Stimulated activated CD8-positive, alpha-beta memory T cell treated with anti-CD3 and anti-CD28 coated beads, Interleukin-7, amount 100 ng/mL, for 48 hours (primary cell): Measurements from ENCODE around the gene HIRA.

ENCODE experiments used
- DNase-seq, 2 donors: peaks; one replicate each; pipeline ENCODE4 v3.0.0-alpha.2; 2020; ENCODE audit warnings: low read depth in 1 of 2; ENCODE audit errors: extremely low read depth in 1 of 2

The HIRA gene

GRCh38 chr22:19358703-19359553 lies 72.6 kb downstream of the HIRA start:
- DNase-seq: no peak

- no peak for DNase-seq
Observed at GRCh38 chr22:19358195-19358594, 73.3 kb downstream of the HIRA start.

GRCh38 chr22:19357270-19358105 lies 74.0 kb downstream of the HIRA start:
- DNase-seq: no peak

GRCh38 chr22:19356708-19357269 lies 74.7 kb downstream of the HIRA start:
- DNase-seq: no peak

- no peak for DNase-seq
Observed at GRCh38 chr22:19355413-19356157, 75.9 kb downstream of the HIRA start.

GRCh38 chr22:19354201-19354600 lies 77.3 kb downstream of the HIRA start:
- DNase-seq: no peak

- DNase-seq: no peak
Observed at GRCh38 chr22:19353363-19354131, 78.0 kb downstream of the HIRA start.

GRCh38 chr22:19352766-19353165 lies 78.8 kb downstream of the HIRA start:
- DNase-seq: no peak

- DNase-seq: no peak
Observed at GRCh38 chr22:19352217-19352616, 79.3 kb downstream of the HIRA start.

- DNase-seq: no peak
Observed at GRCh38 chr22:19351604-19352003, 79.9 kb downstream of the HIRA start.

- no peak for DNase-seq
Observed at GRCh38 chr22:19350947-19351346, 80.6 kb downstream of the HIRA start.

- DNase-seq: no peak
Observed at GRCh38 chr22:19350476-19350859, 81.1 kb downstream of the HIRA start.

- no peak for DNase-seq
Observed at GRCh38 chr22:19349778-19350475, 81.6 kb downstream of the HIRA start.

GRCh38 chr22:19346677-19347265 lies 84.8 kb downstream of the HIRA start:
- no peak for DNase-seq

GRCh38 chr22:19344420-19344819 lies 87.1 kb downstream of the HIRA start:
- DNase-seq: no peak

GRCh38 chr22:19343470-19343869 lies 88.1 kb downstream of the HIRA start:
- DNase-seq: no peak

- DNase-seq: no peak
Observed at GRCh38 chr22:19341500-19341899, 90.0 kb downstream of the HIRA start.

- DNase-seq: no peak
Observed at GRCh38 chr22:19337137-19337536, 94.4 kb downstream of the HIRA start.
